Nephron (organoid): Measurements from ENCODE around the gene ATG4D.

Experiments
- H3K27ac Mint-ChIP-seq, 3 experiments: 2 replicates each; pipeline ENCODE4 v1.8.0; 2020; ENCODE audit warnings: mixed read lengths in 3 of 3, mild to moderate bottlenecking in 2 of 3, moderate library complexity in 1 of 3
- H3K27me3 Mint-ChIP-seq: 2 replicates; pipeline ENCODE4 v1.8.0; 2021; ENCODE audit warnings: low read depth, mild to moderate bottlenecking, moderate library complexity, mixed read lengths
- H3K36me3 Mint-ChIP-seq: 2 replicates; pipeline ENCODE4 v1.8.0; 2020; ENCODE audit warnings: low read depth, mixed read lengths
- H3K4me1 Mint-ChIP-seq: 2 replicates; pipeline ENCODE4 v1.8.0; 2020; ENCODE audit warnings: mixed read lengths
- H3K4me3 Mint-ChIP-seq, 3 experiments: 2 replicates each; pipeline ENCODE4 v1.8.0; 2020; ENCODE audit warnings: mild to moderate bottlenecking in 3 of 3, mixed read lengths in 3 of 3, moderate library complexity in 2 of 3
- H3K9me3 Mint-ChIP-seq: 2 replicates; pipeline ENCODE4 v1.8.0; 2020; ENCODE audit warnings: mixed read lengths
- TF ChIP-seq, protein P1 (sequence below), 3 experiments: fragments of 200-600 bp; sonication (generic); IDR thresholded peaks; one replicate each; pipeline ENCODE4 v1.5.0; 2021; ENCODE audit warnings: antibody characterized with exemption in 3 of 3; ENCODE audit not compliant: unreplicated experiment in 3 of 3

Gene ATG4D

DNA sequence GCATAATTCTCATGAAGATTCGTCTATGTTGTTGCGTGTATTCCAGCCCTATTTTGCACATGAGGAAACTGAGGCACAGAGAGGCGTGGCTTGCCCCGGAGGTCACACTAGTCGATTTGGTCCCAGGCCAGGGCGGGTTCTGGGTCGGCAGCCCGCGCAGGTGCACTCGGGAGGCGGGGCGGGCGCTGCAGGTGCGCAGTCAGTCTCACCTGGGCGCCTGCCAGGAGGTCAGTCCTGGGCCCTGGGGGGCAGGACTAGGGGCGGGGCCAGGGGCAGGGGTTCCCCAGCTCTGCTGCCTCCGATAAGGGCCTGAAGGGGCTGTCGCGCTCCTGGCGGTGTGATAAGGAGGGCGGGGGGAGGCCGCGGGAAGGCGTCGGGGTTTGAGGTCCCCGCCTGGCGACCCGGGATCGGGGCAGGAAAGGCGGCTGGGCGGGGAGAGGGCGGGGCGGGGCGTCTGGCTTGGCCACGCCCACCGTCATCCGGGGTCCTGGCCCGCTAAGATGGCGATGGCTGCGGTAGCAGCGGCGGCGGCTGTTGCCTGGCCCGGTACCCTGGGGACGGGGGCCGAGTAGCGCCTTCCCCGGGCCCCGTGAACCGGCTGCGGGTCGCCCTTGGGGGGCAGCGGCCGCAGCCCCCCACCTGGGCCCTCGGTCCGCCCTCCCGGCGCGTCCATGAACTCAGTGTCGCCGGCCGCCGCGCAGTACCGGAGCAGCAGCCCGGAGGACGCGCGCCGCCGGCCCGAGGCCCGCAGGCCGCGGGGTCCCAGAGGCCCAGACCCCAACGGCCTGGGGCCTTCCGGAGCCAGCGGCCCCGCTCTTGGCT lies at the start of gene ATG4D:
ATG4D (plus strand) TSS at position 485 of the 822 bp plus-strand sequence; CDS start at position 672, 187 bp downstream.
- Mint-ChIP-seq H3K9me3 (no peaks in the 10 kb centered on the region), H3K27me3 (no peaks in the 10 kb centered on the region), H3K36me3 (peaks cover 9% of the 10 kb centered on the region), H3K27ac (peak within 1 kb of the TSS; percentile 35 to 76 (median 68)), H3K4me3 (peak within 1 kb of the TSS; percentile 90 to 95 (median 94)), H3K4me1 (peaks cover 5% of the 10 kb centered on the region)
- TF ChIP-seq, protein P1, sequence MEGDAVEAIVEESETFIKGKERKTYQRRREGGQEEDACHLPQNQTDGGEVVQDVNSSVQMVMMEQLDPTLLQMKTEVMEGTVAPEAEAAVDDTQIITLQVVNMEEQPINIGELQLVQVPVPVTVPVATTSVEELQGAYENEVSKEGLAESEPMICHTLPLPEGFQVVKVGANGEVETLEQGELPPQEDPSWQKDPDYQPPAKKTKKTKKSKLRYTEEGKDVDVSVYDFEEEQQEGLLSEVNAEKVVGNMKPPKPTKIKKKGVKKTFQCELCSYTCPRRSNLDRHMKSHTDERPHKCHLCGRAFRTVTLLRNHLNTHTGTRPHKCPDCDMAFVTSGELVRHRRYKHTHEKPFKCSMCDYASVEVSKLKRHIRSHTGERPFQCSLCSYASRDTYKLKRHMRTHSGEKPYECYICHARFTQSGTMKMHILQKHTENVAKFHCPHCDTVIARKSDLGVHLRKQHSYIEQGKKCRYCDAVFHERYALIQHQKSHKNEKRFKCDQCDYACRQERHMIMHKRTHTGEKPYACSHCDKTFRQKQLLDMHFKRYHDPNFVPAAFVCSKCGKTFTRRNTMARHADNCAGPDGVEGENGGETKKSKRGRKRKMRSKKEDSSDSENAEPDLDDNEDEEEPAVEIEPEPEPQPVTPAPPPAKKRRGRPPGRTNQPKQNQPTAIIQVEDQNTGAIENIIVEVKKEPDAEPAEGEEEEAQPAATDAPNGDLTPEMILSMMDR (IDR thresholded peaks at IDR 0.05; ENCODE audit: unreplicated experiment in 3 of 3), result no peak

DNA sequence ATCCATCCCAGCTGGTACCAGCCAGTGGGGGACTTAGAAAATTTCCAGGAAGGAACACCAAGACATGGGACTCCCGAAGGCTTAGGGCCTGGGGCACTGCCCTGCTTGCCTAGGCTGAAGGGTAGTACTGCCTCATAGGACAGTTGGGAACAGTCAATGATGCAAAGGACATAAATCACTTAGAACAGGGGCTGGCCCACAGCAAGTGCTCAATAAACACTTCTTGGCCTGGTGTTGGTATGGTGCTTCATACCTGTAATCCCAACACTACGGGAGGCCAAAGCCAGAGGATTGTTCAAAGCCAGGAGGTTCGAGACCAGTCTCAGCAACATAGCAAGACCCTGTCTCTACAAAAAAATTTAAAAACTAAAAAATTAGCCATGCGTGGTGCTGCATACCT lies 46.3 kb upstream of the ATG4D start:
- TF ChIP-seq, protein P1 (IDR thresholded peaks at IDR 0.05; ENCODE audit: unreplicated experiment in 3 of 3), result no peak
- H3K36me3 Mint-ChIP-seq, result peaks cover 45% of the 10 kb centered on the region
- peak overlapping the region in 2 of 3 experiments; percentile 11 to 58 for H3K4me3 Mint-ChIP-seq
- H3K27me3 Mint-ChIP-seq, result no peaks in the 10 kb centered on the region
- H3K9me3 Mint-ChIP-seq, result no peaks in the 10 kb centered on the region
- peaks cover 10% of the 10 kb centered on the region for H3K4me1 Mint-ChIP-seq
- no peak overlapping the region for H3K27ac Mint-ChIP-seq

- Mint-ChIP-seq H3K4me3 (peak overlapping the region; percentile 73 to 88 (median 82)), H3K27me3 (peaks cover 4% of the 10 kb centered on the region), H3K9me3 (no peaks in the 10 kb centered on the region), H3K4me1 (peaks cover 10% of the 10 kb centered on the region), H3K36me3 (peaks cover 39% of the 10 kb centered on the region), H3K27ac (peak overlapping the region; percentile 73 to 83 (median 77))
- TF ChIP-seq, protein P1 (IDR thresholded peaks at IDR 0.05; ENCODE audit: unreplicated experiment in 3 of 3), result no peak
Observed at GRCh38 chr19:10499550-10500246, 44.0 kb upstream of the ATG4D start.

GRCh38 chr19:10500247-10500592 lies 43.5 kb upstream of the ATG4D start:
- no peaks in the 10 kb centered on the region for H3K9me3 Mint-ChIP-seq
- TF ChIP-seq, protein P1 (IDR thresholded peaks at IDR 0.05; ENCODE audit: unreplicated experiment in 3 of 3), result no peak
- H3K27me3 Mint-ChIP-seq, result peaks cover 4% of the 10 kb centered on the region
- H3K4me3 Mint-ChIP-seq, result peak overlapping the region; percentile 73 to 88 (median 82)
- H3K27ac Mint-ChIP-seq, result peak overlapping the region; percentile 73 to 83 (median 77)
- peaks cover 10% of the 10 kb centered on the region for H3K4me1 Mint-ChIP-seq
- peaks cover 34% of the 10 kb centered on the region for H3K36me3 Mint-ChIP-seq

DNA sequence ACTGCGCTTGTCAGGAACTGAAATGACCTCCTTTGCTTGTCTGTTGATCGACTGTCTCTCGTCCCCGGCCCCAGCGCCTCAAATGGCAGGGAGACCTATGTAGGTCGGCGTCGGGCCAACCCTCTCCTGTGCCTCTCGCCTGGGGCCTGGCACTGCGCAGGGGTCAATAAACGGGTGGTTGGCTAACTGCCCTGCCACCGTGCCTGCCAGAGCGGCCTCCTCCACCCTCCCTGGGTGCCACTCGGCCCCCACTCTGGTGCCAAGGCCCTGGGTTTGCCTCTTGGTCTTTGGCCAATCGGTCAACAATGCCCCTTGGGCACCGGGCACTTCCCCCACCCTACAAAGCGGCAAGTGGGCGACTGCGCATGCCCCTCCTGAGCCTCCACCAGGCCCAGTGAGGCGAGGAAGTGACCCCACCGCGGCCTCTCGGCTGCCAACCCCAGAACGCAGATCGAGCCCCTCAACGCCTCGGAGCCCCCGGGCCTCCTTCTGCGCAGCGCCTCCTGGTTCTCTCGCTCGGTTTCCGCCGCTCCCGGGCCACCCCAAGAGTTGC lies 41.7 kb upstream of the ATG4D start:
- Mint-ChIP-seq H3K9me3 (no peaks in the 10 kb centered on the region), H3K27me3 (peaks cover 4% of the 10 kb centered on the region), H3K4me3 (peak overlapping the region; percentile 88 to 92 (median 88)), H3K27ac (peak overlapping the region; percentile 82 to 87 (median 84)), H3K36me3 (peaks cover 26% of the 10 kb centered on the region), H3K4me1 (peaks cover 10% of the 10 kb centered on the region)
- TF ChIP-seq, protein P1 (IDR thresholded peaks at IDR 0.05; ENCODE audit: unreplicated experiment in 3 of 3), result no peak
